Pericardium fibroblast (primary cell): ENCODE measurements around the gene LMAN2. TPM values are rescaled to one million over a fixed set of nuclear protein-coding genes. Genes with fewer than 3 reads are reported as not detected.

Experiments
- total RNA-seq: library from RNA; depleted of rRNA; stranded (reverse); fragments of >200 nt; gene quantifications from 2 replicates; pipeline ENCODE4 v1.2.3, GENCODE V29; 2015

Gene LMAN2
- 195 and 277 TPM in 2 replicates for total RNA-seq

GRCh38 chr5:177351392-177352329 is at the start of gene LMAN2:
Gene LMAN2 (minus strand): TSS chr5:177351668. CDS start chr5:177351647, 21 bp downstream.

GRCh38 chr5:177399997-177400868 is 48.8 kb upstream of the LMAN2 start, which contains the start of gene PFN3:
Gene PFN3 (minus strand): TSS chr5:177400661. CDS start chr5:177400576, 85 bp downstream.

GRCh38 chr5:177384134-177384533 is 32.7 kb upstream of the LMAN2 start, which contains the start of gene SLC34A1:
Gene SLC34A1 (plus strand): TSS chr5:177384434. CDS start chr5:177385742, 1,308 bp downstream.

GRCh38 chr5:177357459-177358351 is 6.2 kb upstream of the LMAN2 start, which contains the start of gene RGS14:
Gene RGS14 (plus strand): TSS chr5:177357924. CDS start chr5:177358025, 101 bp downstream.

GRCh38 chr5:177311723-177312648 is 39.5 kb downstream of the LMAN2 start, which contains the start of gene MXD3:
Gene MXD3 (minus strand): TSS chr5:177311898. CDS start chr5:177311830, 68 bp downstream.

GRCh38 chr5:177303121-177303924 is 48.1 kb downstream of the LMAN2 start, which contains the start of the genes PRELID1 and RAB24:
Gene PRELID1 (plus strand): TSS chr5:177303799. CDS start chr5:177303986, 187 bp downstream.
Gene RAB24 (minus strand): TSS chr5:177303719. CDS start chr5:177303288, 431 bp downstream.

Other genes starting within 250 kb of the LMAN2 start
- gene NSD1, start 217.9 kb downstream of the LMAN2 start, total RNA-seq: 17.3 and 19.3 TPM in 2 replicates
- 26.6 and 28.8 TPM in 2 replicates for gene RAB24, start 47.9 kb downstream of the LMAN2 start, total RNA-seq
- 85.7 and 98.8 TPM in 2 replicates for gene PRELID1, start 47.9 kb downstream of the LMAN2 start, total RNA-seq
- 3.4 and 7.7 TPM in 2 replicates for gene MXD3, start 39.8 kb downstream of the LMAN2 start, total RNA-seq
- 12.9 and 16.6 TPM in 2 replicates for gene RGS14, start 6.3 kb upstream of the LMAN2 start, total RNA-seq
- not detected in 2 replicates for gene SLC34A1, start 32.8 kb upstream of the LMAN2 start, total RNA-seq
- gene PFN3, start 49.0 kb upstream of the LMAN2 start, total RNA-seq: not detected in 2 replicates
- gene F12, start 57.9 kb upstream of the LMAN2 start, total RNA-seq: 0.47 and 2.2 TPM in 2 replicates
- 18.0 and 19.2 TPM in 2 replicates for gene GRK6, start 75.0 kb upstream of the LMAN2 start, total RNA-seq
- gene PRR7, start 95.1 kb upstream of the LMAN2 start, total RNA-seq: 11.8 and 15.1 TPM in 2 replicates
- 170 and 224 TPM in 2 replicates for gene DBN1, start 122.0 kb upstream of the LMAN2 start, total RNA-seq
- gene PDLIM7, start 145.9 kb upstream of the LMAN2 start, total RNA-seq: 195 and 378 TPM in 2 replicates
- gene DOK3, start 158.2 kb upstream of the LMAN2 start, total RNA-seq: 0.34 and 0.93 TPM in 2 replicates
- 77.8 and 102 TPM in 2 replicates for gene DDX41, start 165.3 kb upstream of the LMAN2 start, total RNA-seq
- 31.7 and 48.8 TPM in 2 replicates for gene FAM193B, start 202.9 kb upstream of the LMAN2 start, total RNA-seq
- 123 and 174 TPM in 2 replicates for gene TMED9, start 240.5 kb upstream of the LMAN2 start, total RNA-seq
- gene B4GALT7, start 248.5 kb upstream of the LMAN2 start, total RNA-seq: 25.4 and 44.9 TPM in 2 replicates